ENCODE measurements around the gene PIK3CA.

DNA sequence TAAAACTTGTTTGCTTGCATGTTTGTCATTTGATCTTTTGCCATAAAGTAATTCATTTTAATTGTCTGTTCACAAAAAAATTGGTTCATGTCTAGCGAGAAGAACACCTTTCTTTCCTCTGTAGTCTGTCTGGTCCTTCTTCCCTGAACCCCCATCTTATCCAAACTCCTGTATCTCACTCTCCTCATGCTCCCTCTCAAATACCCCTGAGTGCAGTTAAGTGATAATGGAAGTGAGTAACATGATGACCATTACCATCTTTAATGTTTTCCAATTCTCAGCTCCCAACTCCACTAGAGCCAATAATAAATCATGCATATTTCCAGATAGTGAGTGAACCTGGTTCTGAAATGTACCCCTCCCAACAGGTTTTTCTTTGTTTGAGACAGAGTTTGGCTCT lies 116.9 kb downstream of the PIK3CA start:
- TF ChIP-seq, protein P1, sequence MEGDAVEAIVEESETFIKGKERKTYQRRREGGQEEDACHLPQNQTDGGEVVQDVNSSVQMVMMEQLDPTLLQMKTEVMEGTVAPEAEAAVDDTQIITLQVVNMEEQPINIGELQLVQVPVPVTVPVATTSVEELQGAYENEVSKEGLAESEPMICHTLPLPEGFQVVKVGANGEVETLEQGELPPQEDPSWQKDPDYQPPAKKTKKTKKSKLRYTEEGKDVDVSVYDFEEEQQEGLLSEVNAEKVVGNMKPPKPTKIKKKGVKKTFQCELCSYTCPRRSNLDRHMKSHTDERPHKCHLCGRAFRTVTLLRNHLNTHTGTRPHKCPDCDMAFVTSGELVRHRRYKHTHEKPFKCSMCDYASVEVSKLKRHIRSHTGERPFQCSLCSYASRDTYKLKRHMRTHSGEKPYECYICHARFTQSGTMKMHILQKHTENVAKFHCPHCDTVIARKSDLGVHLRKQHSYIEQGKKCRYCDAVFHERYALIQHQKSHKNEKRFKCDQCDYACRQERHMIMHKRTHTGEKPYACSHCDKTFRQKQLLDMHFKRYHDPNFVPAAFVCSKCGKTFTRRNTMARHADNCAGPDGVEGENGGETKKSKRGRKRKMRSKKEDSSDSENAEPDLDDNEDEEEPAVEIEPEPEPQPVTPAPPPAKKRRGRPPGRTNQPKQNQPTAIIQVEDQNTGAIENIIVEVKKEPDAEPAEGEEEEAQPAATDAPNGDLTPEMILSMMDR (IDR thresholded peaks at IDR 0.05), result no peak
- TF ChIP-seq ZFX (IDR thresholded peaks at IDR 0.05; ENCODE audit: borderline replicate concordance), result no peak

Measured in 22Rv1 (cell line).